Measurements from ENCODE around the gene GBF1. TPM values are rescaled to one million over a fixed set of nuclear protein-coding genes. Genes with fewer than 3 reads are reported as not detected.
A peak's percentile ranks its signal among the peaks of the same experiment; 100 is the strongest.
"Not testable (repeated sequence)": the region's sequence is repeated elsewhere in the genome, so short reads cannot be mapped to it uniquely, and the experiment has no call there.

The GBF1 gene
- total and polyA plus RNA-seq, 2 donors (not counting 1 experiment from before 2014, with no cell fraction given), result 20.8 to 39.3 TPM

- H3K4me1 Mint-ChIP-seq, result peaks cover 43% of the 10 kb centered on the region
- H3K9me3 ChIP-seq (ENCODE audit: control extremely low read depth in 1 of 3, control insufficient read depth in 2 of 3, insufficient read depth in 1 of 3, low read length in 2 of 3), result no peaks in the 10 kb centered on the region
- H3K9ac ChIP-seq (ENCODE audit: low read length), result no peak overlapping the region
- peaks cover 0 to 8% (median 7%) of the 10 kb centered on the region in 4 experiments for H3K27me3 ChIP-seq (replicated peaks in 1 of 4; ENCODE audit: control extremely low read depth in 1 of 4, control insufficient read depth in 3 of 4, insufficient read depth in 4 of 4, low read length in 3 of 4)
- H3K36me3 ChIP-seq (replicated peaks in 1 of 2; ENCODE audit: control extremely low read depth in 1 of 2, control insufficient read depth in 1 of 2, extremely low read depth in 1 of 2, insufficient read depth in 2 of 2, low read length in 1 of 2), result peaks cover 0 to 9% of the 10 kb centered on the region in 2 experiments
- no peaks in the 10 kb centered on the region for H3K9me3 Mint-ChIP-seq (ENCODE audit: insufficient read depth)
- H3K27ac ChIP-seq (ENCODE audit: low read length in 2 of 2), result no peak overlapping the region
- H3K27ac Mint-ChIP-seq, result no peak overlapping the region
- H2AFZ ChIP-seq (ENCODE audit: insufficient read depth, low read depth, low read length, poor library complexity, severe bottlenecking), result no peak overlapping the region
- ATAC-seq (ENCODE audit: low read depth), result no peak
- intact Hi-C loops (cut with micrococcal nuclease), result loop anchor here (5.0 to 10.0 kb wide), 4 partner anchors 183 to 893 kb away; partner anchors contain the start of genes ARL3, BTRC, HPS6 and OGA
- peaks cover 80% of the 10 kb centered on the region for H3K79me2 ChIP-seq (ENCODE audit: control insufficient read depth, insufficient read depth, low read length)
- ChIA-PET POLR2A (no interaction called here), CTCF (interaction anchor here (0.8 to 3.9 kb wide), 7 partner anchors 13 to 232 kb away, joined by 3 to 35 read pairs (median 4); no protein-coding TSS in a partner anchor)
- peaks cover 7% of the 10 kb centered on the region for H3K27me3 Mint-ChIP-seq
- H4K20me1 ChIP-seq (ENCODE audit: control insufficient read depth, insufficient read depth, low read length, poor library complexity, severe bottlenecking), result peaks cover 50% of the 10 kb centered on the region
- H3K4me1 ChIP-seq (ENCODE audit: control insufficient read depth in 2 of 2, insufficient read depth in 2 of 2, low read length in 2 of 2), result peaks cover 30 to 31% of the 10 kb centered on the region in 2 donors
- TF ChIP-seq EZH2 (IDR thresholded peaks at IDR 0.05; ENCODE audit: borderline replicate concordance, insufficient read depth, low read depth, low read length, poor library complexity, severe bottlenecking) (no peak), CTCF (IDR thresholded peaks at IDR 0.05) (no peak)
- H3K4me2 ChIP-seq (replicated peaks; ENCODE audit: low read depth, low read length, poor library complexity, severe bottlenecking), result no peak overlapping the region
- H3K4me3 ChIP-seq (ENCODE audit: control extremely low read depth in 1 of 5, extremely low read depth in 1 of 5, insufficient read depth in 1 of 5, low read depth in 2 of 5, low read length in 4 of 5), result no peak overlapping the region
- H3K4me3 Mint-ChIP-seq, result peak overlapping the region; percentile 36
- DNase-seq, result no peak
Observed at GRCh38 chr10:102247734-102248133, 2.4 kb downstream of the GBF1 start.

GRCh38 chr10:102252508-102252907, 7.2 kb downstream of the GBF1 start:
- H3K27ac ChIP-seq (ENCODE audit: low read length in 2 of 2); intact Hi-C loops (cut with micrococcal nuclease); H3K9ac ChIP-seq (ENCODE audit: low read length); H3K9me3 ChIP-seq (ENCODE audit: control extremely low read depth in 1 of 3, control insufficient read depth in 2 of 3, insufficient read depth in 1 of 3, low read length in 2 of 3); H3K4me3 Mint-ChIP-seq; DNase-seq; H3K27me3 Mint-ChIP-seq; H3K4me3 ChIP-seq (ENCODE audit: control extremely low read depth in 1 of 5, extremely low read depth in 1 of 5, insufficient read depth in 1 of 5, low read depth in 2 of 5, low read length in 4 of 5); POLR2A ChIA-PET; H3K27me3 ChIP-seq (replicated peaks in 1 of 4; ENCODE audit: control extremely low read depth in 1 of 4, control insufficient read depth in 3 of 4, insufficient read depth in 4 of 4, low read length in 3 of 4); H3K27ac Mint-ChIP-seq; H3K4me2 ChIP-seq (replicated peaks; ENCODE audit: low read depth, low read length, poor library complexity, severe bottlenecking); H3K9me3 Mint-ChIP-seq (ENCODE audit: insufficient read depth); ATAC-seq (ENCODE audit: low read depth); H2AFZ ChIP-seq (ENCODE audit: insufficient read depth, low read depth, low read length, poor library complexity, severe bottlenecking): not testable (repeated sequence)
- peaks cover 0 to 14% of the 10 kb centered on the region in 2 experiments for H3K36me3 ChIP-seq (replicated peaks in 1 of 2; ENCODE audit: control extremely low read depth in 1 of 2, control insufficient read depth in 1 of 2, extremely low read depth in 1 of 2, insufficient read depth in 2 of 2, low read length in 1 of 2)
- H3K4me1 ChIP-seq (ENCODE audit: control insufficient read depth in 2 of 2, insufficient read depth in 2 of 2, low read length in 2 of 2), result peaks cover 4 to 11% of the 10 kb centered on the region in 2 donors
- peaks cover 89% of the 10 kb centered on the region for H4K20me1 ChIP-seq (ENCODE audit: control insufficient read depth, insufficient read depth, low read length, poor library complexity, severe bottlenecking)
- peaks cover 26% of the 10 kb centered on the region for H3K4me1 Mint-ChIP-seq
- 100% methylated on average over 1 of the region's 3 CpGs for WGBS (ENCODE audit: insufficient coverage)
- CTCF ChIA-PET, result interaction anchor here (2.2 to 2.3 kb wide), 2 partner anchors 22 to 100 kb away, joined by 8 read pairs; no protein-coding TSS in a partner anchor
- peaks cover 96% of the 10 kb centered on the region for H3K79me2 ChIP-seq (ENCODE audit: control insufficient read depth, insufficient read depth, low read length)
